Testis (tissue), 3 donors: ENCODE measurements around the gene PRKAG2. TPM values are rescaled to one million over a fixed set of nuclear protein-coding genes. Genes with fewer than 3 reads are reported as not detected.

ENCODE experiments used
- DNase-seq: peaks from one replicate; pipeline ENCODE4 v3.0.0-alpha.2; 2019
- H3K27ac ChIP-seq, 2 donors: fragments of 200-600 bp; sonication (generic); one replicate each; pipeline ENCODE4 v1.5.1; 2019
- H3K27me3 ChIP-seq: fragments of 200-600 bp; sonication (generic); one replicate; pipeline ENCODE4 v1.5.1; 2019
- H3K36me3 ChIP-seq: fragments of 200-600 bp; sonication (generic); one replicate; pipeline ENCODE4 v1.5.1; 2017; ENCODE audit warnings: low read depth; ENCODE audit errors: missing control alignments
- H3K4me1 ChIP-seq: fragments of 200-600 bp; sonication (generic); one replicate; pipeline ENCODE4 v1.5.1; 2019
- H3K4me3 ChIP-seq, 2 donors: fragments of 200-600 bp; sonication (generic); one replicate each; pipeline ENCODE4 v1.5.1; 2017 to 2019
- H3K9me3 ChIP-seq: fragments of 200-600 bp; sonication (generic); one replicate; pipeline ENCODE4 v1.5.1; 2017
- POLR2A ChIP-seq: fragments of 450-650 bp; IDR thresholded peaks from one replicate; pipeline ENCODE4 v1.6.1; 2017; ENCODE audit warnings: antibody characterized with exemption, mild to moderate bottlenecking, moderate library complexity
- WGBS, 2 donors: methylation state at CpG; one replicate each; pipeline ENCODE4 v1.1.5; 2018; 5-methylcytosine and 5-hydroxymethylcytosine counted together
- intact Hi-C: fragments of 100-400 bp; cut with DNase I; formaldehyde crosslinking; loops from one replicate; pipeline ENCODE4 v1.15.1; 2023; ENCODE audit warnings: low total_unique reads
- polyA plus RNA-seq: library from polyadenylated mRNA; stranded (reverse); fragments of 350-450 nt; fragmentation: Illumina TruSeq; extraction: RNeasy Lipid Tissue Mini Kit (QIAGEN cat#74804); gene quantifications from one replicate; pipeline ENCODE4 v1.2.3, GENCODE V29; 2014; ENCODE audit warnings: low read depth, low replicate concordance; ENCODE audit not compliant: insufficient read depth
- total RNA-seq, 2 donors: library from RNA; depleted of rRNA; stranded (reverse); fragments of >200 nt; gene quantifications; one replicate each; pipeline ENCODE4 v1.2.3, GENCODE V29; 2016
- TF ChIP-seq, protein P1 (sequence below), 3 experiments: fragments of 450-650 bp in 2 of 3; fragments of 200-600 bp in 1 of 3; sonication (generic) in 1 of 3; IDR thresholded peaks; one replicate each; pipeline ENCODE4 v1.5.1; 2016 to 2019; ENCODE audit warnings: antibody characterized with exemption in 3 of 3, mild to moderate bottlenecking in 2 of 3, moderate library complexity in 1 of 3

PRKAG2 gene
- total and polyA plus RNA-seq, 3 donors from 2014 or later = 27.9 to 28.7 (median 28.6) TPM

DNA sequence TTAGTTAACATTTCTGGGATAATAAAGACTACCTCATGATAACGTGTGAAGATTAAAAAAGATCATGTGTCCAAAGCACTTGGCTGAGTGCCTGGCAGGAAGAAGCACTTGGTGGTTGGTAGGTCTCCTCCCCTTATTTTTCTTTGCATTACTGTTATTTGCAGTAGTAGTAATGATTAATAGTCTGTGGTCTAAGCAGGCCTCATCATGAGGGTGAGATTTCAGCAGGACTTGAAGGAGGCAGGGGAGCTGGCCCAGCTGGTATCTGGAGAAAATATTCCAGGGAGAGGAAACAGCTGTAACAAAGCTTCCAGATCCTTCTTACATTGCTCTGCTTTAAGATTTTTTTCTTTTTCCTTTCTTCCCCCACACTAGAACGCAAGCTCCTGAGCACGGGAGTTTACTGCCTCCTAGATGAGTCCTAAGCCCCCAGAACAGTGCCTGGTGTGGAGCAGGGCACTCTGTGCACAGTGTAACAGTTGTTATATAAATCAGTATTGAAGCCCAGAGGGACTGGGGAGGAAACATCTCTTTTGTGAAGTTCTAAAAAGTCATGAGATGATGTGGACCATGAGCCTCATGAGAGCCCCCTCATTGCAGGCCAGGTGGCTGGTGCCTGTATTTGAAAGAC lies 326.1 kb downstream of the PRKAG2 start:
- WGBS, 2 donors = 33 to 38% methylated on average over 3 of the region's 3 CpGs
- Histone ChIP-seq H3K9me3 (no peaks in the 10 kb centered on the region), H3K4me3 (no peak overlapping the region), H3K4me1 (no peaks in the 10 kb centered on the region), H3K27me3 (no peaks in the 10 kb centered on the region), H3K36me3 (no peaks in the 10 kb centered on the region), H3K27ac (no peak overlapping the region)
- intact Hi-C loops = no loop called here
- DNase-seq = peak; percentile 29
- no peak for TF ChIP-seq POLR2A
- TF ChIP-seq, protein P1, sequence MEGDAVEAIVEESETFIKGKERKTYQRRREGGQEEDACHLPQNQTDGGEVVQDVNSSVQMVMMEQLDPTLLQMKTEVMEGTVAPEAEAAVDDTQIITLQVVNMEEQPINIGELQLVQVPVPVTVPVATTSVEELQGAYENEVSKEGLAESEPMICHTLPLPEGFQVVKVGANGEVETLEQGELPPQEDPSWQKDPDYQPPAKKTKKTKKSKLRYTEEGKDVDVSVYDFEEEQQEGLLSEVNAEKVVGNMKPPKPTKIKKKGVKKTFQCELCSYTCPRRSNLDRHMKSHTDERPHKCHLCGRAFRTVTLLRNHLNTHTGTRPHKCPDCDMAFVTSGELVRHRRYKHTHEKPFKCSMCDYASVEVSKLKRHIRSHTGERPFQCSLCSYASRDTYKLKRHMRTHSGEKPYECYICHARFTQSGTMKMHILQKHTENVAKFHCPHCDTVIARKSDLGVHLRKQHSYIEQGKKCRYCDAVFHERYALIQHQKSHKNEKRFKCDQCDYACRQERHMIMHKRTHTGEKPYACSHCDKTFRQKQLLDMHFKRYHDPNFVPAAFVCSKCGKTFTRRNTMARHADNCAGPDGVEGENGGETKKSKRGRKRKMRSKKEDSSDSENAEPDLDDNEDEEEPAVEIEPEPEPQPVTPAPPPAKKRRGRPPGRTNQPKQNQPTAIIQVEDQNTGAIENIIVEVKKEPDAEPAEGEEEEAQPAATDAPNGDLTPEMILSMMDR (IDR thresholded peaks at IDR 0.05) = no peak

DNA sequence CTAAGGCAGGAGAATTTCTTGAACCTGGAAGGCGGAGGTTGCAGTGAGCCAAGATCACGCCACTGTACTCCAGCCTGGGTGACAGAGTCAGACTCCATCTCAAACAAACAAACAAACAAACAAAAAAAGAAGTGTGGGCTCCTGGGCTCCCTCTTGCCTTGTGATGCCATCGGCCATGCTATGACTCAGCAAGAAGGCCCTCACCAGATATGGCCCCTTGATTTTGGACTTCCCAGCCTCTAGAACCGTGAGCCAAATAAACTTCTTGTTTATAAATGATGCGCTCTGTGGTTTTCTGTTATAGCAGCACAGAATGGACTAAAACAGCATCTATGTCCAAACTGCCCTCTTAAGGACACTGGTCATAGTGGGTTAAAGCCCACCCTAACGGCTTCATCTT lies 327.3 kb downstream of the PRKAG2 start:
- Histone ChIP-seq H3K9me3 (no peaks in the 10 kb centered on the region), H3K27me3 (no peaks in the 10 kb centered on the region), H3K27ac (no peak overlapping the region), H3K4me1 (no peaks in the 10 kb centered on the region), H3K4me3 (no peak overlapping the region), H3K36me3 (no peaks in the 10 kb centered on the region)
- WGBS, 2 donors = 96 to 98% methylated on average over 6 of the region's 6 CpGs
- no peak for DNase-seq
- TF ChIP-seq, protein P1 (IDR thresholded peaks at IDR 0.05) = no peak
- no peak for TF ChIP-seq POLR2A
- intact Hi-C loops = no loop called here

DNA sequence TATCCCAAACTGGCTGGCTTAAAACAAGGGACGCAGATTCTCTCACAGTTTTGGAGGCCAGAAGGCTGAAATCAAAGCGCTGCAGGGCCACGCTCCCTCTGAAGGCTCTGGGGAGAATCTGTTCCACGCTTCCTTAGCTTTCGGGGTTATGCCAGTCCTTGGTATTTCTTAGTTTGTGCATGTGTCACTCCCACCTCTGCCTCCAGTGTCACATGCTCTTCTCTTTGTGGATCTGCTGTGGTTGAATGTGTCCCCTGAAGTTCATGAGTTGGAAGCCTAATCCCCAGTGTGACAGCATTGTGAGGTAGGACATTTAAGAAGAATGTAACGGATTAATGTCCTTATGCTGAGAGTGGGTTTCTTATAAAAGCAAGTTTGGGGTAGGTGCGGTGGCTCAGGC lies 327.8 kb downstream of the PRKAG2 start:
- intact Hi-C loops = no loop called here
- no peaks in the 10 kb centered on the region for H3K9me3 ChIP-seq
- no peaks in the 10 kb centered on the region for H3K27me3 ChIP-seq
- no peak for TF ChIP-seq POLR2A
- TF ChIP-seq, protein P1 (IDR thresholded peaks at IDR 0.05) = no peak
- no peak overlapping the region for H3K4me3 ChIP-seq
- no peak overlapping the region for H3K27ac ChIP-seq
- 93 to 97% methylated on average over 7 of the region's 7 CpGs for WGBS, 2 donors
- H3K4me1 ChIP-seq = no peaks in the 10 kb centered on the region
- DNase-seq = no peak
- no peaks in the 10 kb centered on the region for H3K36me3 ChIP-seq

DNA sequence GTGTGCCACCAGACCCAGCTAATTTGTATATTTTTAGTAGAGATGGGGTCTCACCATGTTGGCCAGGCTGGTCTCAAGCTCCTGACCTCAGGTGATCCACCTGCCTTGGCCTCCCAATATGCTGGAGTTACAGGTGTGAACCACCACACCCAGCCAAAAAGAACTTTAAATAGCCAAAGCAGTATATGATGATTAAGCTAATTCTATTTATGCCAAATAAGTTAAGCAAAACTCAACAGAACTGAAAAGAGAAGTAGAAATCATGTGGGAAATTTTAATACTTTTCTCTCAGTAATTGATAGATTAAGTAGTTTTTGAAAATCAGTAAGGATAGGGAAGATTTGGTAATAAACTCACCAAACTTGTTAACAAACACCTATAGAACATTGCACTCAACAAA lies 332.7 kb downstream of the PRKAG2 start:
- Histone ChIP-seq H3K27ac (no peak overlapping the region), H3K27me3 (no peaks in the 10 kb centered on the region), H3K4me3 (no peak overlapping the region), H3K4me1 (peaks cover 2% of the 10 kb centered on the region), H3K36me3 (no peaks in the 10 kb centered on the region), H3K9me3 (no peaks in the 10 kb centered on the region)
- intact Hi-C loops = no loop called here
- DNase-seq = no peak
- TF ChIP-seq, protein P1 (IDR thresholded peaks at IDR 0.05) = no peak
- TF ChIP-seq POLR2A = no peak

DNA sequence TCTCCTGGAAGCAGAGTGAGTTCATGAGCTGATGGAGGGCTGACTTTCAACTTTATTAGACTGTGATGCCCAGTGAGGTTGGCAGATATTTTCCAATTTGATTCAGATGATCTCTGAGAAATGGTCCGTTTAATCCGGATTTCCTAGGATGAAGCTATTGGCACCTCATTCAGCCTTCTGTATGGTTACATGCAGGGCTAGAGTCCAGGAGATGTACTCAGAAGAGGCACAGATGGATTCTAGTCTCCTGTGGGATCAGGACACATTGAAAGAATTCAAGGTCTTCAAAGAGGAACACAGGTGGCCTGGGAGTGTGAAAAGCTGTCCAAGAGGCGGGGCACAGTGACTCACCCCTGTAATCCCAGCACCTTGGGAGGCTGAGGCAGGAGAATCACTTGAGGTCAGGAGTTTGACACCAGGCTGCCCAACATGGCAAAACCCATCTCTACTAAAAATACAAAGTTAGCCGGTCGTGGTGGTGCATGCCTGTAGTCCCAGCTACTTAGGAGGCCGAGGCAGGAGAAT lies 334.2 kb downstream of the PRKAG2 start:
- no peaks in the 10 kb centered on the region for H3K27me3 ChIP-seq
- no peak for DNase-seq
- WGBS, 2 donors = 92% methylated on average over 6 of the region's 6 CpGs
- H3K4me3 ChIP-seq = no peak overlapping the region
- TF ChIP-seq POLR2A = no peak
- TF ChIP-seq, protein P1 (IDR thresholded peaks at IDR 0.05) = no peak
- H3K27ac ChIP-seq = no peak overlapping the region
- peaks cover 6% of the 10 kb centered on the region for H3K4me1 ChIP-seq
- H3K9me3 ChIP-seq = no peaks in the 10 kb centered on the region
- H3K36me3 ChIP-seq = no peaks in the 10 kb centered on the region
- intact Hi-C loops = no loop called here
